Adrenal gland (tissue), 12 donors: ENCODE results near the gene CFD. TPM values are rescaled to one million over a fixed set of nuclear protein-coding genes. Genes with fewer than 3 reads are reported as not detected.

ENCODE experiments used
- DNase-seq, 7 donors: peaks; one replicate each; pipeline ENCODE4 v3.0.0-alpha.2; 2019 to 2020
- H3K27ac ChIP-seq, 5 donors: fragments of 200-600 bp; sonication (generic) in 4 of 5; 1 replicate in 3 of 5; 2 replicates in 2 of 5; pipeline versions ENCODE4 v1.5.1 to v1.8.0; 2016 to 2020; ENCODE audit warnings: mild to moderate bottlenecking in 1 of 5
- H3K27me3 ChIP-seq: fragments of 200-600 bp; 2 replicates; pipeline ENCODE4 v1.8.0; 2021
- H3K36me3 ChIP-seq, 2 donors: fragments of 200-600 bp; replicated peaks in 1 of 2; 1 replicate in 1 of 2; 2 replicates in 1 of 2; pipeline versions ENCODE4 v1.5.1 to v1.8.0; 2018 to 2022
- H3K4me1 ChIP-seq, 2 donors: fragments of 200-600 bp; replicated peaks in 1 of 2; 1 replicate in 1 of 2; 2 replicates in 1 of 2; pipeline versions ENCODE4 v1.5.1 to v1.8.0; 2018 to 2021
- H3K4me3 ChIP-seq, 4 donors: fragments of 200-600 bp; sonication (generic) in 3 of 4; one replicate each; pipeline ENCODE4 v1.5.1; 2016 to 2018
- H3K9me3 ChIP-seq, 3 donors: fragments of 200-600 bp; sonication (generic) in 1 of 3; replicated peaks in 1 of 3; 1 replicate in 2 of 3; 2 replicates in 1 of 3; pipeline versions ENCODE4 v1.5.1 to v1.8.0; 2016 to 2021
- CTCF ChIP-seq, 6 experiments: fragments of 450-650 bp in 4 of 6; fragments of 200-600 bp in 2 of 6; sonication (generic) in 1 of 6; IDR thresholded peaks; 1 replicate in 5 of 6; 2 replicates in 1 of 6; pipeline versions ENCODE4 v1.5.1 to v1.8.0; 2016 to 2021; ENCODE audit warnings: antibody characterized with exemption in 6 of 6, mild to moderate bottlenecking in 2 of 6, moderate library complexity in 1 of 6
- POLR2A ChIP-seq, 2 donors: fragments of 450-650 bp; IDR thresholded peaks; one replicate each; pipeline ENCODE4 v1.6.1; 2017; ENCODE audit warnings: antibody characterized with exemption in 2 of 2, mild to moderate bottlenecking in 2 of 2, moderate library complexity in 1 of 2
- WGBS, 4 donors: extraction: QIAGEN DNeasy Blood & Tissue Kit in 2 of 4; methylation state at CpG; one replicate each; pipeline versions ENCODE4 v1.1.5 to v1.1.7; 2013 to 2017; 5-methylcytosine and 5-hydroxymethylcytosine counted together
- intact Hi-C, 2 donors: fragments of 100-400 bp; cut with DNase I; formaldehyde crosslinking; loops; one replicate each; pipeline versions ENCODE4 v1.14.1 to v1.15.0; 2022 to 2023
- polyA plus RNA-seq, 3 donors: library from polyadenylated mRNA; stranded (reverse); fragments of 200-250 nt in 2 of 3; fragments of 350-450 nt in 1 of 3; fragmentation: Illumina TruSeq in 1 of 3; extraction: RNeasy Lipid Tissue Mini Kit (QIAGEN cat#74804) in 1 of 3; gene quantifications; one replicate each; pipeline ENCODE4 v1.2.3, GENCODE V29; 2013 to 2014
- total RNA-seq, 9 donors: library from RNA; depleted of rRNA in 4 of 9; stranded (reverse); fragments of >200 nt in 4 of 9; fragments of 120-200 nt in 1 of 9; fragmentation: NEBNext Ultra II Directional in 1 of 9; extraction: Animal tissue kit (Norgen Biotek cat#: 25700) in 1 of 9; gene quantifications; one replicate each; pipeline versions ENCODE4 v1.1.0 to v1.2.4, GENCODE V29; 2013 to 2023
- donor health status: healthy with polysubstance abuse.
- donor health status: Bipolar disorder and iron deficiency.
- donor health status: DM: yes; HTN: yes; CAD: no.
- donor health status: DM: no; HTN: no; CAD: no.
- donor health status: DM: no; HTN: no; CAD: no.
- donor health status: DM: yes; HTN: yes; CAD: no.

Gene CFD
- total and polyA plus RNA-seq, 12 donors: 0.92 to 466 (median 55.1) TPM

- Histone ChIP-seq H3K4me1 (peaks cover 9 to 10% of the 10 kb centered on the region in 2 donors), H3K27me3 (peaks cover 16% of the 10 kb centered on the region), H3K4me3 (no peak overlapping the region), H3K27ac (no peak overlapping the region), H3K36me3 (no peaks in the 10 kb centered on the region), H3K9me3 (no peaks in the 10 kb centered on the region)
- 4 to 11% (median 6%) methylated on average over 8 to 46 of the region's 46 CpGs for WGBS, 4 donors
- TF ChIP-seq POLR2A (IDR thresholded peaks at IDR 0.05) (no peak), CTCF (IDR thresholded peaks at IDR 0.05) (no peak)
- peak in 2 of 7 donors; percentile 53 to 61 for DNase-seq
- intact Hi-C loops: no loop called here
These were observed 16.2 kb upstream of the CFD start for GRCh38 chr19:843180-843835.

GRCh38 chr19:843836-844545 lies 15.5 kb upstream of the CFD start:
- Histone ChIP-seq H3K4me1 (peaks cover 9 to 10% of the 10 kb centered on the region in 2 donors), H3K27ac (no peak overlapping the region), H3K36me3 (no peaks in the 10 kb centered on the region), H3K9me3 (no peaks in the 10 kb centered on the region), H3K4me3 (no peak overlapping the region), H3K27me3 (peaks cover 16% of the 10 kb centered on the region)
- DNase-seq: no peak
- 5 to 24% (median 18%) methylated on average over 3 to 53 of the region's 70 CpGs for WGBS, 4 donors
- TF ChIP-seq CTCF (IDR thresholded peaks at IDR 0.05): no peak
- intact Hi-C loops: no loop called here

- Histone ChIP-seq H3K9me3 (no peaks in the 10 kb centered on the region), H3K36me3 (no peaks in the 10 kb centered on the region), H3K4me1 (peaks cover 9 to 10% of the 10 kb centered on the region in 2 donors), H3K27me3 (peaks cover 16% of the 10 kb centered on the region), H3K27ac (no peak overlapping the region), H3K4me3 (no peak overlapping the region)
- 22 to 40% (median 32%) methylated on average over 3 to 11 of the region's 11 CpGs for WGBS, 4 donors
- TF ChIP-seq POLR2A (IDR thresholded peaks at IDR 0.05) (no peak), CTCF (IDR thresholded peaks at IDR 0.05) (no peak)
- intact Hi-C loops: no loop called here
- no peak for DNase-seq
These were observed 14.9 kb upstream of the CFD start for GRCh38 chr19:844546-844971.

GRCh38 chr19:845707-846521 lies 13.6 kb upstream of the CFD start:
- intact Hi-C loops: no loop called here

More at GRCh38 chr19:845707-846521, 13.6 kb upstream of the CFD start:
- no peak for TF ChIP-seq CTCF (IDR thresholded peaks at IDR 0.05)
- TF ChIP-seq POLR2A (IDR thresholded peaks at IDR 0.05): no peak
- no peak for DNase-seq
- Histone ChIP-seq H3K9me3 (no peaks in the 10 kb centered on the region), H3K36me3 (no peaks in the 10 kb centered on the region), H3K27ac (no peak overlapping the region), H3K4me3 (no peak overlapping the region), H3K4me1 (peaks cover 9 to 19% of the 10 kb centered on the region in 2 donors), H3K27me3 (peaks cover 16% of the 10 kb centered on the region)
- 53 to 72% (median 67%) methylated on average over 15 to 37 of the region's 37 CpGs for WGBS, 4 donors
